ENCODE measurements around the gene HORMAD2. TPM values are rescaled to one million over a fixed set of nuclear protein-coding genes. Genes with fewer than 3 reads are reported as not detected.

HORMAD2 gene, protein sequence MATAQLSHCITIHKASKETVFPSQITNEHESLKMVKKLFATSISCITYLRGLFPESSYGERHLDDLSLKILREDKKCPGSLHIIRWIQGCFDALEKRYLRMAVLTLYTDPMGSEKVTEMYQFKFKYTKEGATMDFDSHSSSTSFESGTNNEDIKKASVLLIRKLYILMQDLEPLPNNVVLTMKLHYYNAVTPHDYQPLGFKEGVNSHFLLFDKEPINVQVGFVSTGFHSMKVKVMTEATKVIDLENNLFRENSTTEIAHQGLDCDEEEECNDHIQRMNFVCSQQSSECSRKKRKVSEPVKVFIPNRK
- polyA plus RNA-seq (2011; rRNA removed) (not detected in 2 replicates), polyA plus RNA-seq (2017; fragmentation: RNase III; extraction: RNeasy Plus Mini Kit Qiagen cat#74134 plus additional on column Dnase treatment) (not detected in 3 replicates), polyA minus RNA-seq (2011; rRNA and poly(A)+ RNA removed) (not detected in 2 replicates)
- not detected in 2 replicates for polyA plus RNA-seq (2012; cell fraction: cytosol; rRNA removed)
- not detected in 2 replicates for polyA plus RNA-seq (2012; cell fraction: nucleus; rRNA removed)

DNA sequence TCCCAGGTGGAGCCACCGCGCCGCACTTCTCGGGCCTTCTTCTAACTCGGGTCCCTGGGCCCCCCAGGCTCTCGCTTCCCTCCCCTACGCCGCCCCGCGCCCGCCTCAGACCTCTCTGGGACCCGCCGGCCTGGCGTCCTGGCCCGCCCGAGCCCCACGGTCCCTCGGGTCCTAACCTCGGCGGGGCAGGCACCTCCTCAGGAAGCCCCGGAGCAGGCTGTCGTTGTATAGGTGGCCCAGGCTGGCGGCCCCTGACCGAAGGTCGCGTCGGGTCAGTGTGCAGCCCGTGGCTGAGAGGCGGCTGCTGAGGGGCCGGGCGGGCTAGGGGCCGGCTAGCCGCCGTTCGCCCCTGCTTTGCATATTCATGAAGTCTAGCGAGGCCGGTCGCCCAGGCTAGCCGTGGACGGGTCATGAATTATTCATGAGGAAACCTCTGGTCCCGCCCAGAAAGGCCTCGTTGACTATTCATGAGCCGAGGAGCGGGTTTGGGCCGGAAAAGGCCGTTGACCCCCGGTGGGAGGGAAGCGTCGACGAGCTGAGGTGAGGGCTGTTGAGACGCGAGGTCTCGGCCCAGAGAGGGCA, at the start of gene HORMAD2:
TSS of gene HORMAD2 (plus strand) at position 513 of the 582 bp plus-strand sequence. CDS start 13,489 bp downstream, outside the sequence.
- POLR2A ChIA-PET = no interaction called here
- CTCF ChIA-PET = interaction anchor here (0.7 to 3.8 kb wide), 2 partner anchors 8 to 9 kb away, joined by 3 to 22 read pairs; no protein-coding TSS in a partner anchor
- H3K27ac ChIP-seq = no peak within 1 kb of the TSS
- 91% methylated on average over 35 of the region's 53 CpGs for WGBS (ENCODE audit: missing lambda C conversion rate)
- no peaks in the 10 kb centered on the region for H3K9me3 ChIP-seq
- no peak within 1 kb of the TSS for H3K4me2 ChIP-seq
- no peaks in the 10 kb centered on the region for H3K4me1 ChIP-seq
- no peak for FAIRE-seq
- no peak for DNase-seq (ENCODE audit: low read depth in 1 of 2, low spot score in 1 of 2)
- no peak for TF ChIP-seq SREBF2 (IDR thresholded peaks at IDR 0.05)
- TF ChIP-seq POLR2A (IDR thresholded peaks at IDR 0.05; ENCODE audit: low read length) = no peak
- TF ChIP-seq FOSL2 (IDR thresholded peaks at IDR 0.05) = no peak
- TF ChIP-seq FOSL2 (CRISPR knock-in tag; IDR thresholded peaks at IDR 0.05) = no peak
- no peak for TF ChIP-seq KDM5A (IDR thresholded peaks at IDR 0.05)
- no peak for ATAC-seq
- H3K4me3 ChIP-seq = no peak within 1 kb of the TSS

DNA sequence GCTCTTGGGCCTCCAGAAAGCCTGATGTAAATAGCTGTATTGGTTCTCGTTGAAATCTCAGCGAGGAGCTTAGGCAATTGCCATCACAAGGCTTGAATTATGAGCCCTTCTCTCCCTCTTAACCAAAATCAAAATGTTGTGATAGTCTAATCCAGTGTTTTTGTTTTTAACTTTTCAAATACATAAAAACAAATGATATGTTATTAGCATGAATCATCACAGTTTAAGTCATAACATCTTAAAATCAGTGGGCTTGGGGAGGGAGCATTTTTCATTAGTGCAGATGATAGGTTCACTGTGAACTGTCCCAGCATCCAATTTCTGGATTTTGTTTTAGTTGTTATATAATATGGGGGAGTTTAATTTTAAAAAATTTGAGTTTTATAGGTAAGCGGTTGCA, 48.9 kb upstream of the HORMAD2 start:
- no peak overlapping the region for H3K27ac ChIP-seq
- no peak overlapping the region for H3K4me2 ChIP-seq
- H3K4me3 ChIP-seq = no peak overlapping the region
- no peaks in the 10 kb centered on the region for H3K9me3 ChIP-seq
- 93% methylated on average over 3 of the region's 3 CpGs for WGBS (ENCODE audit: missing lambda C conversion rate)
- TF ChIP-seq CBX2 (IDR thresholded peaks at IDR 0.05; ENCODE audit: borderline replicate concordance, low read depth) (no peak), CHD4 (IDR thresholded peaks at IDR 0.05; ENCODE audit: borderline replicate concordance) (no peak), RARB (CRISPR knock-in tag; IDR thresholded peaks at IDR 0.05) (no peak), FOSB (CRISPR knock-in tag; IDR thresholded peaks at IDR 0.05) (no peak), ZSCAN20 (CRISPR knock-in tag; IDR thresholded peaks at IDR 0.05) (no peak), MAZ (IDR thresholded peaks at IDR 0.05; ENCODE audit: borderline replicate concordance, low read depth, low read length) (no peak), JUN (IDR thresholded peaks at IDR 0.05) (no peak), POLR2A (IDR thresholded peaks at IDR 0.05; ENCODE audit: low read length) (no peak)
- ChIA-PET POLR2A (no interaction called here), CTCF (interaction anchor here (1.2 to 1.6 kb wide), 3 partner anchors 26 to 304 kb away, joined by 3 to 5 read pairs (median 4); no protein-coding TSS in a partner anchor)
- FAIRE-seq = no peak
- H3K4me1 ChIP-seq = no peaks in the 10 kb centered on the region
- no peak for DNase-seq (ENCODE audit: low read depth in 1 of 2, low spot score in 1 of 2)
- no peak for ATAC-seq

DNA sequence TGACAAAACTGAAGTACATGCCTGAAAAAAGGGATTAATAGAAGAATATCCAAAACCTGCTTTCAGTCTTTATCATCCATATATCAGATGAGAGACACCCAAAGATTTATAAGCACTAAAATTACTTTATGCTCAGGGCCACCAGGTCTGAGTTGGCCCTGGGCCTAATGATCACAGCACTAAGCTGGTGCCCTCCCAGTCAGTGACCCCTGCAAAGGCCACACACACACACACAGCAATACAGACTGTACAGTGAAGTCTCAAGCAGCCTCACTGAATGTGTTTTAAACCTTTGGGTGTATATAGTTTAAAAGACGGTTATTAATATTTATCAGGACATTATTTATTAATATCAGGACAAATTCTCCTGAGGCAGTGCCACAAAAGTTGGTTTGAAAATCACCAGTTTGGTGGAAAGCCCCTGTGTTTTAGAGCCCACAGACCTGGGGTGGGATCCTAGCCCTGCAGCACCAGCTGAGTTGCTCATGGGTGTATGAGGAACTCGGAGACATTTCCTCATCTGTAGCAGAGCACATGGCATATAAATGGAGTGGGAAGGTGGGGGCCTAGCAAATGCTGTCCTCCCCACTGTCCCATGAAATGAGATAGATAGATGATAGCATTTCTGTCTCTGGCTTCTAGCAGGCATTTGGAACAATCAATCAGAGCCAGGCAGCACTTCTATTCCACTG, 48.4 kb upstream of the HORMAD2 start:
- CTCF ChIA-PET = interaction anchor here (1.6 kb wide), 1 partner anchor 27 kb away, joined by 5 read pairs; no protein-coding TSS in a partner anchor
- Histone ChIP-seq H3K4me3 (no peak overlapping the region), H3K4me2 (no peak overlapping the region), H3K27ac (no peak overlapping the region), H3K9me3 (no peaks in the 10 kb centered on the region), H3K4me1 (no peaks in the 10 kb centered on the region)
- DNase-seq (ENCODE audit: low read depth in 1 of 2, low spot score in 1 of 2) = no peak
- 89% methylated on average over 2 of the region's 2 CpGs for WGBS (ENCODE audit: missing lambda C conversion rate)
- FAIRE-seq = no peak
- POLR2A ChIA-PET = no interaction called here
- no peak for ATAC-seq
- TF ChIP-seq, protein P1, sequence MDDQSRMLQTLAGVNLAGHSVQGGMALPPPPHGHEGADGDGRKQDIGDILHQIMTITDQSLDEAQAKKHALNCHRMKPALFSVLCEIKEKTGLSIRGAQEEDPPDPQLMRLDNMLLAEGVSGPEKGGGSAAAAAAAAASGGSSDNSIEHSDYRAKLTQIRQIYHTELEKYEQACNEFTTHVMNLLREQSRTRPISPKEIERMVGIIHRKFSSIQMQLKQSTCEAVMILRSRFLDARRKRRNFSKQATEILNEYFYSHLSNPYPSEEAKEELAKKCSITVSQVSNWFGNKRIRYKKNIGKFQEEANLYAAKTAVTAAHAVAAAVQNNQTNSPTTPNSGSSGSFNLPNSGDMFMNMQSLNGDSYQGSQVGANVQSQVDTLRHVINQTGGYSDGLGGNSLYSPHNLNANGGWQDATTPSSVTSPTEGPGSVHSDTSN (IDR thresholded peaks at IDR 0.05) = no peak
- TF ChIP-seq, protein P2, sequence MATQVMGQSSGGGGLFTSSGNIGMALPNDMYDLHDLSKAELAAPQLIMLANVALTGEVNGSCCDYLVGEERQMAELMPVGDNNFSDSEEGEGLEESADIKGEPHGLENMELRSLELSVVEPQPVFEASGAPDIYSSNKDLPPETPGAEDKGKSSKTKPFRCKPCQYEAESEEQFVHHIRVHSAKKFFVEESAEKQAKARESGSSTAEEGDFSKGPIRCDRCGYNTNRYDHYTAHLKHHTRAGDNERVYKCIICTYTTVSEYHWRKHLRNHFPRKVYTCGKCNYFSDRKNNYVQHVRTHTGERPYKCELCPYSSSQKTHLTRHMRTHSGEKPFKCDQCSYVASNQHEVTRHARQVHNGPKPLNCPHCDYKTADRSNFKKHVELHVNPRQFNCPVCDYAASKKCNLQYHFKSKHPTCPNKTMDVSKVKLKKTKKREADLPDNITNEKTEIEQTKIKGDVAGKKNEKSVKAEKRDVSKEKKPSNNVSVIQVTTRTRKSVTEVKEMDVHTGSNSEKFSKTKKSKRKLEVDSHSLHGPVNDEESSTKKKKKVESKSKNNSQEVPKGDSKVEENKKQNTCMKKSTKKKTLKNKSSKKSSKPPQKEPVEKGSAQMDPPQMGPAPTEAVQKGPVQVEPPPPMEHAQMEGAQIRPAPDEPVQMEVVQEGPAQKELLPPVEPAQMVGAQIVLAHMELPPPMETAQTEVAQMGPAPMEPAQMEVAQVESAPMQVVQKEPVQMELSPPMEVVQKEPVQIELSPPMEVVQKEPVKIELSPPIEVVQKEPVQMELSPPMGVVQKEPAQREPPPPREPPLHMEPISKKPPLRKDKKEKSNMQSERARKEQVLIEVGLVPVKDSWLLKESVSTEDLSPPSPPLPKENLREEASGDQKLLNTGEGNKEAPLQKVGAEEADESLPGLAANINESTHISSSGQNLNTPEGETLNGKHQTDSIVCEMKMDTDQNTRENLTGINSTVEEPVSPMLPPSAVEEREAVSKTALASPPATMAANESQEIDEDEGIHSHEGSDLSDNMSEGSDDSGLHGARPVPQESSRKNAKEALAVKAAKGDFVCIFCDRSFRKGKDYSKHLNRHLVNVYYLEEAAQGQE (IDR thresholded peaks at IDR 0.05) = no peak
- TF ChIP-seq GATA3 (IDR thresholded peaks at IDR 0.05; ENCODE audit: borderline replicate concordance) = no peak
- TF ChIP-seq SMC3 (IDR thresholded peaks at IDR 0.05) = no peak
- TF ChIP-seq HDAC2 (IDR thresholded peaks at IDR 0.05) = no peak
- no peak for TF ChIP-seq NPAS2 (CRISPR knock-in tag; IDR thresholded peaks at IDR 0.05; ENCODE audit: borderline replicate concordance)
- no peak for TF ChIP-seq NR3C1 (IDR thresholded peaks at IDR 0.05)
- TF ChIP-seq, protein P3, sequence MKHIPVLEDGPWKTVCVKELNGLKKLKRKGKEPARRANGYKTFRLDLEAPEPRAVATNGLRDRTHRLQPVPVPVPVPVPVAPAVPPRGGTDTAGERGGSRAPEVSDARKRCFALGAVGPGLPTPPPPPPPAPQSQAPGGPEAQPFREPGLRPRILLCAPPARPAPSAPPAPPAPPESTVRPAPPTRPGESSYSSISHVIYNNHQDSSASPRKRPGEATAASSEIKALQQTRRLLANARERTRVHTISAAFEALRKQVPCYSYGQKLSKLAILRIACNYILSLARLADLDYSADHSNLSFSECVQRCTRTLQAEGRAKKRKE (CRISPR knock-in tag; IDR thresholded peaks at IDR 0.05; ENCODE audit: low read depth) = no peak
- TF ChIP-seq, protein P4, sequence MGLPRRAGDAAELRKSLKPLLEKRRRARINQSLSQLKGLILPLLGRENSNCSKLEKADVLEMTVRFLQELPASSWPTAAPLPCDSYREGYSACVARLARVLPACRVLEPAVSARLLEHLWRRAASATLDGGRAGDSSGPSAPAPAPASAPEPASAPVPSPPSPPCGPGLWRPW (IDR thresholded peaks at IDR 0.05) = no peak
- TF ChIP-seq, protein P5, sequence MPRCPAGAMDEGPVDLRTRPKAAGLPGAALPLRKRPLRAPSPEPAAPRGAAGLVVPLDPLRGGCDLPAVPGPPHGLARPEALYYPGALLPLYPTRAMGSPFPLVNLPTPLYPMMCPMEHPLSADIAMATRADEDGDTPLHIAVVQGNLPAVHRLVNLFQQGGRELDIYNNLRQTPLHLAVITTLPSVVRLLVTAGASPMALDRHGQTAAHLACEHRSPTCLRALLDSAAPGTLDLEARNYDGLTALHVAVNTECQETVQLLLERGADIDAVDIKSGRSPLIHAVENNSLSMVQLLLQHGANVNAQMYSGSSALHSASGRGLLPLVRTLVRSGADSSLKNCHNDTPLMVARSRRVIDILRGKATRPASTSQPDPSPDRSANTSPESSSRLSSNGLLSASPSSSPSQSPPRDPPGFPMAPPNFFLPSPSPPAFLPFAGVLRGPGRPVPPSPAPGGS (IDR thresholded peaks at IDR 0.05) = no peak
- TF ChIP-seq ZNF302 (CRISPR knock-in tag; IDR thresholded peaks at IDR 0.05) = no peak
- TF ChIP-seq CEBPB (IDR thresholded peaks at IDR 0.05) = no peak
- TF ChIP-seq EHMT2 (IDR thresholded peaks at IDR 0.05; ENCODE audit: low read depth) = no peak
- TF ChIP-seq JUNB (IDR thresholded peaks at IDR 0.05) = no peak

All from A549 (cell line).